Astrocyte (in vitro differentiated cells and primary cell): Measurements from ENCODE around the gene DISC1. TPM values are rescaled to one million over a fixed set of nuclear protein-coding genes. Genes with fewer than 3 reads are reported as not detected.

Experiments
- DNase-seq: peaks from one replicate; pipeline ENCODE4 v3.0.0-alpha.2; 2010; ENCODE audit warnings: low read depth
- FAIRE-seq: peaks from 2 replicates; lab custom pipeline; 2011; peaks lifted over from hg19 to GRCh38; lab: Jason Lieb, UNC
- H2AFZ ChIP-seq: 2 replicates; pipeline ENCODE4 v1.6.0; 2012; ENCODE audit warnings: low read depth, low read length, inconsistent platforms
- H3K27ac ChIP-seq: 2 replicates; pipeline ENCODE4 v1.5.1; 2011; ENCODE audit warnings: low read depth, low read length, inconsistent platforms
- H3K27me3 ChIP-seq: 2 replicates; pipeline ENCODE4 v1.6.0; 2011; ENCODE audit warnings: low read length, inconsistent platforms; ENCODE audit not compliant: insufficient read depth
- H3K36me3 ChIP-seq: 2 replicates; pipeline ENCODE4 v1.5.1; 2011; ENCODE audit warnings: low read length, inconsistent platforms; ENCODE audit not compliant: insufficient read depth
- H3K4me1 ChIP-seq: 2 replicates; pipeline ENCODE4 v1.5.1; 2011; ENCODE audit warnings: low read length, inconsistent platforms; ENCODE audit not compliant: insufficient read depth
- H3K4me2 ChIP-seq: 2 replicates; pipeline ENCODE4 v1.6.0; 2012; ENCODE audit warnings: low read length, inconsistent platforms
- H3K4me3 ChIP-seq: 2 replicates; pipeline ENCODE4 v1.5.1; 2011; ENCODE audit warnings: low read depth, mild to moderate bottlenecking, low read length, inconsistent platforms; ENCODE audit not compliant: insufficient read depth
- H3K79me2 ChIP-seq: 2 replicates; pipeline ENCODE4 v1.6.0; 2012; ENCODE audit warnings: mild to moderate bottlenecking, low read length, inconsistent platforms; ENCODE audit not compliant: insufficient read depth
- H3K9ac ChIP-seq: 2 replicates; pipeline ENCODE4 v1.6.0; 2012; ENCODE audit warnings: mild to moderate bottlenecking, low read length, inconsistent platforms
- H3K9me3 ChIP-seq: 2 replicates; pipeline ENCODE4 v1.5.1; 2012; ENCODE audit warnings: low read depth, mild to moderate bottlenecking, low read length, inconsistent platforms; ENCODE audit not compliant: insufficient read depth
- H4K20me1 ChIP-seq: 2 replicates; pipeline ENCODE4 v1.6.0; 2012; ENCODE audit warnings: low read length, inconsistent platforms; ENCODE audit not compliant: insufficient read depth
- H3K27ac Mint-ChIP-seq: one replicate; pipeline ENCODE4 v1.8.0; 2021; ENCODE audit warnings: mild to moderate bottlenecking, mixed read lengths; ENCODE audit not compliant: unreplicated experiment
- H3K27me3 Mint-ChIP-seq: one replicate; pipeline ENCODE4 v1.8.0; 2021; ENCODE audit warnings: low read depth, mixed read lengths; ENCODE audit not compliant: unreplicated experiment
- H3K36me3 Mint-ChIP-seq: one replicate; pipeline ENCODE4 v1.8.0; 2021; ENCODE audit warnings: low read depth, mixed read lengths; ENCODE audit not compliant: unreplicated experiment
- H3K4me1 Mint-ChIP-seq: one replicate; pipeline ENCODE4 v1.8.0; 2021; ENCODE audit warnings: low read depth, mixed read lengths; ENCODE audit not compliant: unreplicated experiment
- H3K4me3 Mint-ChIP-seq: one replicate; pipeline ENCODE4 v1.8.0; 2021; ENCODE audit warnings: mild to moderate bottlenecking, moderate library complexity, mixed read lengths; ENCODE audit not compliant: unreplicated experiment
- H3K9me3 Mint-ChIP-seq: one replicate; pipeline ENCODE4 v1.8.0; 2021; ENCODE audit warnings: mild to moderate bottlenecking, mixed read lengths; ENCODE audit not compliant: unreplicated experiment
- EZH2 ChIP-seq: IDR thresholded peaks from 2 replicates; pipeline ENCODE4 v1.6.1; 2012; ENCODE audit warnings: mild to moderate bottlenecking, low read length, inconsistent platforms; ENCODE audit not compliant: insufficient read depth
- total RNA-seq: library from RNA; stranded (reverse); gene quantifications from 2 replicates; pipeline ENCODE4 v1.2.1, GENCODE V29; 2021
- TF ChIP-seq, protein P1 (sequence below): IDR thresholded peaks from 2 replicates; pipeline ENCODE4 v1.5.1; 2011; ENCODE audit warnings: low read depth, mild to moderate bottlenecking, inconsistent platforms, low read length, moderate library complexity; ENCODE audit not compliant: insufficient read depth

The DISC1 gene
- total RNA-seq, 1 donor from 2014 or later = 9.1 TPM

GRCh38 chr1:231919239-231919885, 292.8 kb downstream of the DISC1 start:
- H3K36me3 ChIP-seq = no peaks in the 10 kb centered on the region
- H4K20me1 ChIP-seq = no peaks in the 10 kb centered on the region
- peak overlapping the region; percentile 66 for H3K27ac Mint-ChIP-seq
- H3K9ac ChIP-seq = no peak overlapping the region
- no peaks in the 10 kb centered on the region for H3K27me3 ChIP-seq
- no peak overlapping the region for H3K4me3 Mint-ChIP-seq
- H2AFZ ChIP-seq = no peak overlapping the region
- H3K4me1 ChIP-seq = peaks cover 43% of the 10 kb centered on the region
- TF ChIP-seq, protein P1, sequence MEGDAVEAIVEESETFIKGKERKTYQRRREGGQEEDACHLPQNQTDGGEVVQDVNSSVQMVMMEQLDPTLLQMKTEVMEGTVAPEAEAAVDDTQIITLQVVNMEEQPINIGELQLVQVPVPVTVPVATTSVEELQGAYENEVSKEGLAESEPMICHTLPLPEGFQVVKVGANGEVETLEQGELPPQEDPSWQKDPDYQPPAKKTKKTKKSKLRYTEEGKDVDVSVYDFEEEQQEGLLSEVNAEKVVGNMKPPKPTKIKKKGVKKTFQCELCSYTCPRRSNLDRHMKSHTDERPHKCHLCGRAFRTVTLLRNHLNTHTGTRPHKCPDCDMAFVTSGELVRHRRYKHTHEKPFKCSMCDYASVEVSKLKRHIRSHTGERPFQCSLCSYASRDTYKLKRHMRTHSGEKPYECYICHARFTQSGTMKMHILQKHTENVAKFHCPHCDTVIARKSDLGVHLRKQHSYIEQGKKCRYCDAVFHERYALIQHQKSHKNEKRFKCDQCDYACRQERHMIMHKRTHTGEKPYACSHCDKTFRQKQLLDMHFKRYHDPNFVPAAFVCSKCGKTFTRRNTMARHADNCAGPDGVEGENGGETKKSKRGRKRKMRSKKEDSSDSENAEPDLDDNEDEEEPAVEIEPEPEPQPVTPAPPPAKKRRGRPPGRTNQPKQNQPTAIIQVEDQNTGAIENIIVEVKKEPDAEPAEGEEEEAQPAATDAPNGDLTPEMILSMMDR = no peak
- no peaks in the 10 kb centered on the region for H3K9me3 ChIP-seq
- DNase-seq = no peak
- H3K4me2 ChIP-seq = peak overlapping the region; percentile 65
- no peaks in the 10 kb centered on the region for H3K27me3 Mint-ChIP-seq
- no peak for FAIRE-seq
- no peaks in the 10 kb centered on the region for H3K79me2 ChIP-seq
- H3K9me3 Mint-ChIP-seq = no peaks in the 10 kb centered on the region
- H3K4me3 ChIP-seq = no peak overlapping the region
- peaks cover 40% of the 10 kb centered on the region for H3K4me1 Mint-ChIP-seq
- no peak overlapping the region for H3K27ac ChIP-seq
- no peaks in the 10 kb centered on the region for H3K36me3 Mint-ChIP-seq

DNA sequence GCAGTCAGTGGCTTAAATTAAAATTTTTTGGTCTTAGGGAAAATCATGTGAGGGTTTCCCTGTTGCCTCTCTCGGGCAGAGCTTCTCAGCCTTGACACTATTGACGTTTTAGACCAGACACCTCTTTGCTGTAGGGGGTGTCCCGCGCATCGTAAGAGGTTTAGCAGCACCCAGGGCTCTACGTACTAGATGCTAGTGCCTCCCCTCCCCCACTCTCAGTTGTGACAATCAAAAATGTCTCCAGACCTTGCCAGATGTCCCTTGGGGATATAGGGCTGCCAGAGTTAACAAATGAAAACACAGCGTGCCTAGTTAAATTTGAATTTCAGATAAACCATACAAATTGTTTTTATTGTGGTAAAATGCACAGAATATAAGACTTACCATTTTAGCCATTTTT, 293.3 kb downstream of the DISC1 start:
- H3K9me3 ChIP-seq = no peaks in the 10 kb centered on the region
- H3K9me3 Mint-ChIP-seq = no peaks in the 10 kb centered on the region
- no peaks in the 10 kb centered on the region for H4K20me1 ChIP-seq
- no peaks in the 10 kb centered on the region for H3K27me3 Mint-ChIP-seq
- peaks cover 40% of the 10 kb centered on the region for H3K4me1 Mint-ChIP-seq
- peaks cover 44% of the 10 kb centered on the region for H3K4me1 ChIP-seq
- H3K36me3 Mint-ChIP-seq = no peaks in the 10 kb centered on the region
- no peaks in the 10 kb centered on the region for H3K27me3 ChIP-seq
- no peaks in the 10 kb centered on the region for H3K36me3 ChIP-seq
- H3K27ac Mint-ChIP-seq = no peak overlapping the region
- no peak overlapping the region for H3K4me3 Mint-ChIP-seq
- TF ChIP-seq, protein P1 = no peak
- no peak for TF ChIP-seq EZH2
- H3K9ac ChIP-seq = no peak overlapping the region
- no peak overlapping the region for H3K27ac ChIP-seq
- FAIRE-seq (no peak), DNase-seq (no peak)
- no peaks in the 10 kb centered on the region for H3K79me2 ChIP-seq
- H3K4me3 ChIP-seq = no peak overlapping the region
- no peak overlapping the region for H2AFZ ChIP-seq
- no peak overlapping the region for H3K4me2 ChIP-seq

- H3K27me3 Mint-ChIP-seq = no peaks in the 10 kb centered on the region
- FAIRE-seq = no peak
- Histone ChIP-seq H3K9me3 (no peaks in the 10 kb centered on the region), H4K20me1 (no peaks in the 10 kb centered on the region), H2AFZ (no peak overlapping the region), H3K27me3 (no peaks in the 10 kb centered on the region), H3K36me3 (no peaks in the 10 kb centered on the region), H3K9ac (peak overlapping the region; percentile 49), H3K79me2 (no peaks in the 10 kb centered on the region), H3K4me1 (peaks cover 44% of the 10 kb centered on the region), H3K4me2 (peak overlapping the region; percentile 64), H3K4me3 (no peak overlapping the region), H3K27ac (peak overlapping the region; percentile 87)
- H3K9me3 Mint-ChIP-seq = no peaks in the 10 kb centered on the region
- H3K27ac Mint-ChIP-seq = no peak overlapping the region
- H3K36me3 Mint-ChIP-seq = no peaks in the 10 kb centered on the region
- DNase-seq = peak; percentile 44
- TF ChIP-seq EZH2 = no peak
- TF ChIP-seq, protein P1 = no peak
- peaks cover 40% of the 10 kb centered on the region for H3K4me1 Mint-ChIP-seq
- H3K4me3 Mint-ChIP-seq = no peak overlapping the region
These were observed 295.2 kb downstream of the DISC1 start for GRCh38 chr1:231921646-231922345.
